IPS DF 19.7 (cell line): ENCODE measurements around the gene PVR.
"Not testable (repeated sequence)": the region's sequence is repeated elsewhere in the genome, so short reads cannot be mapped to it uniquely, and the experiment has no call there.

Experiments
- DNase-seq: peaks from one replicate; pipeline ENCODE4 v3.0.0-alpha.2; 2013; ENCODE audit warnings: low read depth, low spot score

Gene PVR

DNA sequence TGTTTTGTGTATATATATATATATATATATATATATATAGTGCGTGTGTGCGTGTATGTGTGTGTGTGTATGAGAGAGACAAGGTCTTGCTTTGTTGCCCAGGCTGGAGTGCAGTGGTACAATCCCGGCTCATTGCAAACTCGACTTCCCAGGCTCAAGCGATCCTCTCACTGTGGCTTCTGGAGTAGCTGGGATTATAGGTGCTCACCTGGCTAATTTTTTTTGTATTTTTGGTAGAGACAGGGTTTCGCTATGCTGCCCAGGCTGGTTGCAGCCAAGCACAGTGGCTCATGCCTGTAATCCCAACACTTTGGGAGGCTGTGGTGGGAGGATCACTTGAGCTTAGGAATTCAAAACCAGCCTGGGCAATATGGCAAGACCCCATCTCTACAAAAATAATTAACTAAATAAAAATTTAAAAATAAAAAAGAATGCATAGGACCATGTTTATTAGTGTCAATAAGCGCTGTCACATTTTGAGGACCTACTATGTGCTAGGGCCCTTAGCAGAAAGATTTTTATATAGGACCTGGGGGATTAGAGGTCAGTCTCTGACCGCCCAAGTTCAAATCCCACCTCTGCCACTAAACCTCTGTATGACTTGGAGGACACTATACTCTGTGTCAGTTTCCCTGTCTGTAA is 1.8 kb downstream of the PVR start:
- DNase-seq: no peak

- DNase-seq: no peak
Measured at GRCh38 chr19:44646049-44646416, 2.3 kb downstream of the PVR start.

DNA sequence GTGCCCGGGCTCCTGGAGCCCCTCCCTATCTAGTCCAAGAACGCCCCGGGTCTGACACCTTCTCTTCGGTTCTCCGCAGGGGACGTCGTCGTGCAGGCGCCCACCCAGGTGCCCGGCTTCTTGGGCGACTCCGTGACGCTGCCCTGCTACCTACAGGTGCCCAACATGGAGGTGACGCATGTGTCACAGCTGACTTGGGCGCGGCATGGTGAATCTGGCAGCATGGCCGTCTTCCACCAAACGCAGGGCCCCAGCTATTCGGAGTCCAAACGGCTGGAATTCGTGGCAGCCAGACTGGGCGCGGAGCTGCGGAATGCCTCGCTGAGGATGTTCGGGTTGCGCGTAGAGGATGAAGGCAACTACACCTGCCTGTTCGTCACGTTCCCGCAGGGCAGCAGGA is 3.4 kb downstream of the PVR start:
- DNase-seq: no peak

DNA sequence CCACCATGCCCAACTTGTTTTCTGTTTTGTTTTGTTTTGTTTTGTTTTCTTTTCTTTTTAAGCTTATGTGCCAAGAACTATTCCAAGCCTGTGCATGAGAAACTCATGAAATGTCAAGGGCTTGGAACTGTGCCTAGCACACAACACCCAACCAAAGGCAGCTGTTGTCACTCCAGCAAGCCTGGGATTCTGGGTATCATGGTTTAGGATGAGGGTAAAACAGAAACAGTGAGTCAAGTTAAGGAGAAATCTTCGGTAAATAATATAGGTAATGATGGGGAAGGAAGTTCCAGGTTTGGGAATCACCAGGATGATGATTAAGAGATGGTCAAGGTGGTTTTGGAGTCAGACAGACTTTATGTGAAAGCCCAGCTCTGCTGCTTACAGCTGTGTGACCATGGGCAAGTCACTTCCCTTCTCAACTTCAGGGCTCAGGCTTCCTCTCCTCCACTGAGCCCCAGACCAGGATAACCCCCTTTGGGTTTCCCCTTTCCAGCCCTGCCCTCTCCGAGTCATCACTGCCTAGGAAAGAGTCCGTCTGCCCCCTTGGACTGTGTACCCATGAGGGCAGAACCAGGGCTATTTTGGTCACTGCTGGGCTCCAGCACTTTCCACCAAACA is 5.0 kb downstream of the PVR start:
- DNase-seq: no peak

- DNase-seq: no peak
Measured at GRCh38 chr19:44649578-44650145, 6.0 kb downstream of the PVR start.

- no peak for DNase-seq
Measured at GRCh38 chr19:44653343-44653742, 9.6 kb downstream of the PVR start.

GRCh38 chr19:44653977-44654774 is 10.5 kb downstream of the PVR start:
- DNase-seq: no peak

- peak; percentile 71 for DNase-seq
Measured at GRCh38 chr19:44657211-44657921, 13.7 kb downstream of the PVR start.

GRCh38 chr19:44658069-44658733 is 14.5 kb downstream of the PVR start:
- DNase-seq: no peak

- DNase-seq: no peak
Measured at GRCh38 chr19:44660081-44660480, 16.4 kb downstream of the PVR start.

- no peak for DNase-seq
Measured at GRCh38 chr19:44661205-44661604, 17.5 kb downstream of the PVR start.

DNA sequence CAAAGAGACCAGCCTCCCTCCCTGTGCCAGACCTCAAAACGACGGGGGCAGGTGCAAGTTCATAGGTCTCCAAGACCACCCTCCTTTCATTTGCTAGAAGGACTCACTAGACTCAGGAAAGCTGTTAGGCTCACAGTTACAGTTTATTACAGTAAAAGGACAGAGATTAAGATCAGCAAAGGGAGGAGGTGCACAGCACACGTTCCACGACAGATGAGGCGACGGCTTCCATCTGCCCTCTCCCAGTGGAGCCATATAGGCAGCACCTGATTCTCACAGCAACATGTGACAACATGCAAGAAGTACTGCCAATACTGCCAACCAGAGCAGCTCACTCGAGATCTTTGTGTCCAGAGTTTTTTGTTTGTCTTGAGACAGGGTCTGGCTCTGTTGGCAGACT is 18.2 kb downstream of the PVR start:
- DNase-seq: no peak

GRCh38 chr19:44662691-44663385 is 19.1 kb downstream of the PVR start:
- no peak for DNase-seq

- DNase-seq: no peak
Measured at GRCh38 chr19:44663996-44664395, 20.3 kb downstream of the PVR start.

DNA sequence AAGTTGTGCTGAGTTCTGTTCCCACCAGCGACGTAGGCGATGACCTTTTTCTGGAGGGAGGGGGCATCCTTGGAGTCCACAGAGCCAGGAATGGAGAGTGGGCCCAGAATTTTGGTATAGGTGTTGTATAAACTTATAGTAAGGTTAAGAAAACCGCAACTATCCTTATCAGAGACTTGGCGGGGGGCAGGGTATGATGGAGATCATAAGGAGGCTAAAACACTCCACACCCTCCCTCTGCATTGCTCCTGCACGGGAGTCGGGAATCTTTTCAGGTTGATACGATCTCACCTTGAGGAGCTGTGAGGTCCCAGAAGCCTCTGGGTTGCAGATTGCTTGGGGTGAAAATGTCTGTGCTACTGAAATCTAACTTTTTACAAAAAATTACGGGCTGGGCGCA is 21.3 kb downstream of the PVR start:
- DNase-seq: no peak

GRCh38 chr19:44666852-44667556 is 23.3 kb downstream of the PVR start:
- no peak for DNase-seq

GRCh38 chr19:44668985-44669764 is 25.5 kb downstream of the PVR start:
- DNase-seq: no peak

- not testable (repeated sequence) for DNase-seq
Measured at GRCh38 chr19:44670027-44670426, 26.3 kb downstream of the PVR start.

- no peak for DNase-seq
Measured at GRCh38 chr19:44671400-44671799, 27.7 kb downstream of the PVR start, which contains the start of gene CEACAM19. Gene CEACAM19, plus strand, starts transcription at chr19:44671482. Its CDS starts 450 bp downstream, at chr19:44671932.
